ENCODE results near the gene ATP2A3. TPM values are rescaled to one million over a fixed set of nuclear protein-coding genes. Genes with fewer than 3 reads are reported as not detected.
A peak's percentile ranks its signal among the peaks of the same experiment; 100 is the strongest.

Gene ATP2A3
- total RNA-seq (5.9 and 12.4 TPM in 2 replicates), polyA plus RNA-seq (0.25 and 1.3 TPM in 2 replicates), polyA minus RNA-seq (ENCODE audit: low replicate concordance) (2.0 and 3.7 TPM in 2 replicates)
- polyA plus RNA-seq (2012), result 0.71 and 2.3 TPM in 2 replicates

GRCh38 chr17:3964203-3965117 lies at the start of gene ATP2A3:
TSS of gene ATP2A3 (minus strand) at chr17:3964437. CDS start at chr17:3964291, 146 bp downstream.
- peaks cover 13% of the 10 kb centered on the region for H3K27me3 ChIP-seq (ENCODE audit: control insufficient read depth, insufficient read depth, low read length)
- TF ChIP-seq CTCF (conservative IDR thresholded peaks at IDR 0.05 in 1 of 2, IDR thresholded peaks at IDR 0.05 in 1 of 2; ENCODE audit: low read depth in 1 of 2, low read length in 2 of 2) (no peak), EZH2 (IDR thresholded peaks at IDR 0.05; ENCODE audit: low read length, missing control alignments) (peak; percentile 70)
- no peaks in the 10 kb centered on the region for H3K36me3 ChIP-seq (ENCODE audit: control insufficient read depth, insufficient read depth, low read length)
- peak within 1 kb of the TSS; percentile 59 for H2AFZ ChIP-seq (ENCODE audit: low read length)
- peaks cover 1% of the 10 kb centered on the region for H3K4me1 ChIP-seq (ENCODE audit: control insufficient read depth, extremely low read depth, insufficient read depth, low read length)
- H3K27ac ChIP-seq (ENCODE audit: insufficient read depth, low read length), result no peak within 1 kb of the TSS
- no peak within 1 kb of the TSS for H3K9ac ChIP-seq (ENCODE audit: insufficient read depth, low read length)
- H3K79me2 ChIP-seq (ENCODE audit: control insufficient read depth, insufficient read depth, low read length), result no peaks in the 10 kb centered on the region
- DNase-seq (ENCODE audit: low read depth in 2 of 2), result no peak
- no peaks in the 10 kb centered on the region for H4K20me1 ChIP-seq (ENCODE audit: control insufficient read depth, extremely low read depth, insufficient read depth, low read length)
- H3K9me3 ChIP-seq (ENCODE audit: control insufficient read depth, insufficient read depth, low read depth, low read length), result no peaks in the 10 kb centered on the region
- H3K4me3 ChIP-seq (replicated peaks in 1 of 4; ENCODE audit: control extremely low read depth in 1 of 4, insufficient read depth in 1 of 4, low read depth in 3 of 4, low read length in 4 of 4), result peak within 1 kb of the TSS in 3 of 4 experiments; percentile 7 to 51 (median 33)
- peak within 1 kb of the TSS; percentile 80 for H3K4me2 ChIP-seq (ENCODE audit: extremely low read depth, insufficient read depth, low read length)

DNA sequence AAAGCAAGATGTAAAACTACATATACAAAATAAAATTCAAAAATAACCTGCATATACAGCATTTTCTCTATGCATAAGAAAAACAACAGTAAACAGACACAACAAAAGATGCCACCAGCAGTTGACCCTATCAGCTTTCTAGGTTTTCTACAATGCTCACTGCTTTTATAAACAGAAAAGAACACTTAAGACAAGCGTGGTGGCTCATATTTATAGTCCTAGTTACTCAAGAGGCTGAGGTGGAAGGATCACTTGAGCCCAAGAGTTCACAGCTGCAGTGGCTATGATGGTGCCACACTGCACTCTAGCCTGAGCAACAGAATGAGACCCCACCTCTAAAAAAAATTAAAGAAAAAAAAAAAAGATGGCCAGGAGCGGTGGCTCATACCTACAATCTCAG lies 46.5 kb upstream of the ATP2A3 start:
- Histone ChIP-seq H3K27me3 (ENCODE audit: control insufficient read depth, insufficient read depth, low read length) (no peaks in the 10 kb centered on the region), H3K4me1 (ENCODE audit: control insufficient read depth, extremely low read depth, insufficient read depth, low read length) (peaks cover 3% of the 10 kb centered on the region), H3K9ac (ENCODE audit: insufficient read depth, low read length) (no peak overlapping the region), H3K27ac (ENCODE audit: insufficient read depth, low read length) (no peak overlapping the region), H3K4me2 (ENCODE audit: extremely low read depth, insufficient read depth, low read length) (no peak overlapping the region), H3K36me3 (ENCODE audit: control insufficient read depth, insufficient read depth, low read length) (peaks cover 32% of the 10 kb centered on the region), H3K79me2 (ENCODE audit: control insufficient read depth, insufficient read depth, low read length) (no peaks in the 10 kb centered on the region), H3K4me3 (replicated peaks in 1 of 4; ENCODE audit: control extremely low read depth in 1 of 4, insufficient read depth in 1 of 4, low read depth in 3 of 4, low read length in 4 of 4) (no peak overlapping the region), H3K9me3 (ENCODE audit: control insufficient read depth, insufficient read depth, low read depth, low read length) (no peaks in the 10 kb centered on the region), H2AFZ (ENCODE audit: low read length) (no peak overlapping the region), H4K20me1 (ENCODE audit: control insufficient read depth, extremely low read depth, insufficient read depth, low read length) (no peaks in the 10 kb centered on the region)
- DNase-seq (ENCODE audit: low read depth in 2 of 2), result no peak
- no peak for TF ChIP-seq EZH2 (IDR thresholded peaks at IDR 0.05; ENCODE audit: low read length, missing control alignments)
- no peak for TF ChIP-seq CTCF (conservative IDR thresholded peaks at IDR 0.05 in 1 of 2, IDR thresholded peaks at IDR 0.05 in 1 of 2; ENCODE audit: low read depth in 1 of 2, low read length in 2 of 2)

DNA sequence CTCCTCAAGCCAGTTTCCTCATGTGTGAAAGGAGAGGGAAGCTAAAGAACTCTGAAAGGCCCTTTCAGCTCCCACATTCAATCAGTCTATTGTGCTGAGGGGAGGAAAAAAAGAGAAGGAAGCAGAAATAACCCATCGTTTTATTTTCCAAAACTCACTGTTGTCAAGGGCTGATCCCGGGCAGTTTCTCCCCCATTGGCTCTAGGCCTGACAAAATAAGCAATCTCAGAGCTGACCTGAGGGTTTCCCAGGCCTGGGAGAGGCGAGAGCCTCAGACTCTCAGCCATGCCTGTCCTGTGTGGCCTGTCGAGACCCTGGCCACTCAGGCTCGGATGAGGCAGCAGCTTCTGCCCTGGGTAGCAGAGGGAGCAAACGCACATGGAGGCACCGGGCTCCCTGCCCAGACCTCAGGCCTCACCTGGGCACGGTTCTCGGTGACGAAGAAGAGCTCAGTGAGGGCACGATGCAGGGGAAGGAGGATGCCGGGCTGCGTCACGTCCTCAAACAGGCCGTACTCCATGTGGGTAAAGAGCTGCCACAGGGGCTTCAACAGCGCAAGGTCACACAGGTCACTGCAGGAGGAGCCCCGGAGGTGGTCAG lies 45.0 kb upstream of the ATP2A3 start:
- H3K9me3 ChIP-seq (ENCODE audit: control insufficient read depth, insufficient read depth, low read depth, low read length), result no peaks in the 10 kb centered on the region
- no peak overlapping the region for H3K27ac ChIP-seq (ENCODE audit: insufficient read depth, low read length)
- H3K27me3 ChIP-seq (ENCODE audit: control insufficient read depth, insufficient read depth, low read length), result no peaks in the 10 kb centered on the region
- no peak overlapping the region for H3K4me3 ChIP-seq (replicated peaks in 1 of 4; ENCODE audit: control extremely low read depth in 1 of 4, insufficient read depth in 1 of 4, low read depth in 3 of 4, low read length in 4 of 4)
- TF ChIP-seq CTCF (conservative IDR thresholded peaks at IDR 0.05 in 1 of 2, IDR thresholded peaks at IDR 0.05 in 1 of 2; ENCODE audit: low read depth in 1 of 2, low read length in 2 of 2) (no peak), EZH2 (IDR thresholded peaks at IDR 0.05; ENCODE audit: low read length, missing control alignments) (no peak)
- H3K36me3 ChIP-seq (ENCODE audit: control insufficient read depth, insufficient read depth, low read length), result peaks cover 33% of the 10 kb centered on the region
- no peak overlapping the region for H3K9ac ChIP-seq (ENCODE audit: insufficient read depth, low read length)
- H2AFZ ChIP-seq (ENCODE audit: low read length), result no peak overlapping the region
- DNase-seq (ENCODE audit: low read depth in 2 of 2), result peak in 1 of 2 donors; percentile 34
- H3K4me2 ChIP-seq (ENCODE audit: extremely low read depth, insufficient read depth, low read length), result no peak overlapping the region
- H3K4me1 ChIP-seq (ENCODE audit: control insufficient read depth, extremely low read depth, insufficient read depth, low read length), result peaks cover 3% of the 10 kb centered on the region
- H4K20me1 ChIP-seq (ENCODE audit: control insufficient read depth, extremely low read depth, insufficient read depth, low read length), result no peaks in the 10 kb centered on the region
- H3K79me2 ChIP-seq (ENCODE audit: control insufficient read depth, insufficient read depth, low read length), result no peaks in the 10 kb centered on the region

All from fibroblast of lung (primary cell).